ENCODE data around the gene ZBTB46. TPM values are rescaled to one million over a fixed set of nuclear protein-coding genes. Genes with fewer than 3 reads are reported as not detected.

ZBTB46 gene
- total RNA-seq, 1 experiment from 2014 or later = 18.9 TPM

GRCh38 chr20:63758152-63758551 is 72.9 kb downstream of the ZBTB46 start (continued):
- TF ChIP-seq FOXP4 (CRISPR knock-in tag; IDR thresholded peaks at IDR 0.05) = no peak
- TF ChIP-seq ERG (CRISPR knock-in tag; IDR thresholded peaks at IDR 0.05) = no peak
- TF ChIP-seq E2F4 (CRISPR knock-in tag; IDR thresholded peaks at IDR 0.05; ENCODE audit: borderline replicate concordance, low read depth) = no peak
- no peak for TF ChIP-seq GABPB1 (CRISPR knock-in tag; IDR thresholded peaks at IDR 0.05)
- no peak for TF ChIP-seq ZNF317 (CRISPR knock-in tag; IDR thresholded peaks at IDR 0.05; ENCODE audit: borderline replicate concordance, low read depth)
- TF ChIP-seq MXD4 (CRISPR knock-in tag; IDR thresholded peaks at IDR 0.05; ENCODE audit: borderline replicate concordance) = no peak
- TF ChIP-seq ZNF512 (CRISPR knock-in tag; IDR thresholded peaks at IDR 0.05; ENCODE audit: borderline replicate concordance) = no peak
- no peak for TF ChIP-seq ZNF232 (CRISPR knock-in tag; IDR thresholded peaks at IDR 0.05)
- TF ChIP-seq E2F5 (CRISPR knock-in tag; IDR thresholded peaks at IDR 0.05) = no peak
- TF ChIP-seq CREB1 (CRISPR knock-in tag; IDR thresholded peaks at IDR 0.05) = no peak
- TF ChIP-seq ZNF671 (CRISPR knock-in tag; IDR thresholded peaks at IDR 0.05) = no peak
- no peak for TF ChIP-seq PREB (CRISPR knock-in tag; IDR thresholded peaks at IDR 0.05; ENCODE audit: borderline replicate concordance)
- TF ChIP-seq ZNF138 (CRISPR knock-in tag; conservative IDR thresholded peaks at IDR 0.05) = no peak
- TF ChIP-seq ARID4B (CRISPR knock-in tag; IDR thresholded peaks at IDR 0.05; ENCODE audit: borderline replicate concordance) = no peak
- no peak for TF ChIP-seq ZNF281 (CRISPR knock-in tag; IDR thresholded peaks at IDR 0.05)
- TF ChIP-seq RORB (CRISPR knock-in tag; IDR thresholded peaks at IDR 0.05) = no peak
